HAP-1 (cell line): ENCODE results near the gene SND1.

Source experiments
- DNase-seq, 2 experiments: peaks; one replicate each; pipeline ENCODE4 v3.0.0-alpha.2; 2016 to 2020; ENCODE audit warnings: low spot score in 2 of 2
- H3K27me3 ChIP-seq: fragments of 250-450 bp; sonication (Bioruptor Pico); 2 replicates; pipeline ENCODE4 v1.5.1; 2020; ENCODE audit warnings: low read depth, mild to moderate bottlenecking, moderate library complexity
- H3K36me3 ChIP-seq: fragments of 250-450 bp; sonication (Bioruptor Pico); replicated peaks from 2 replicates; pipeline ENCODE4 v1.5.1; 2020; ENCODE audit warnings: mild to moderate bottlenecking
- H3K4me1 ChIP-seq: fragments of 250-450 bp; sonication (Bioruptor Pico); 2 replicates; pipeline ENCODE4 v1.5.1; 2020; ENCODE audit warnings: mild to moderate bottlenecking
- H3K4me3 ChIP-seq: fragments of 250-450 bp; sonication (Bioruptor Pico); 2 replicates; pipeline ENCODE4 v1.5.1; 2020; ENCODE audit warnings: mild to moderate bottlenecking, moderate library complexity
- H3K9me3 ChIP-seq: fragments of 250-450 bp; sonication (Bioruptor Pico); 2 replicates; pipeline ENCODE4 v1.5.1; 2020; ENCODE audit warnings: mild to moderate bottlenecking, moderate library complexity
- in situ Hi-C: fragments of 300-500 bp; cut with MboI; formaldehyde crosslinking; loops from 3 replicates; pipeline ENCODE4 v1.14.3; 2020; ENCODE audit warnings: low sequenced_read_pairs, inconsistent platforms, mixed read lengths

Gene SND1

GRCh38 chr7:127845522-127846214 lies 193.7 kb downstream of the SND1 start:
- no peak overlapping the region for H3K4me3 ChIP-seq
- H3K27me3 ChIP-seq: no peaks in the 10 kb centered on the region
- peaks cover 19% of the 10 kb centered on the region for H3K36me3 ChIP-seq
- no peaks in the 10 kb centered on the region for H3K9me3 ChIP-seq
- DNase-seq: no peak
- no peaks in the 10 kb centered on the region for H3K4me1 ChIP-seq
- in situ Hi-C loops: no loop called here

GRCh38 chr7:127847641-127848040 lies 195.6 kb downstream of the SND1 start:
- Histone ChIP-seq H3K36me3 (peaks cover 19% of the 10 kb centered on the region), H3K4me1 (no peaks in the 10 kb centered on the region), H3K4me3 (no peak overlapping the region), H3K9me3 (no peaks in the 10 kb centered on the region), H3K27me3 (no peaks in the 10 kb centered on the region)
- in situ Hi-C loops: no loop called here
- no peak for DNase-seq

GRCh38 chr7:127848241-127848640 lies 196.2 kb downstream of the SND1 start:
- Histone ChIP-seq H3K36me3 (peaks cover 16% of the 10 kb centered on the region), H3K4me1 (no peaks in the 10 kb centered on the region), H3K27me3 (no peaks in the 10 kb centered on the region), H3K9me3 (no peaks in the 10 kb centered on the region), H3K4me3 (no peak overlapping the region)
- no peak for DNase-seq
- in situ Hi-C loops: no loop called here

GRCh38 chr7:127850195-127850594 lies 198.2 kb downstream of the SND1 start:
- no peak for DNase-seq
- H3K4me1 ChIP-seq: peaks cover under 1% of the 10 kb centered on the region; the same call in 1 of the 2 replicates
- in situ Hi-C loops: no loop called here

GRCh38 chr7:127854383-127854782 lies 202.4 kb downstream of the SND1 start:
- Histone ChIP-seq H3K36me3 (peaks cover 6% of the 10 kb centered on the region; the same call in 1 of the 2 replicates), H3K9me3 (no peaks in the 10 kb centered on the region), H3K4me3 (no peak overlapping the region), H3K27me3 (no peaks in the 10 kb centered on the region), H3K4me1 (peaks cover 18% of the 10 kb centered on the region)
- no peak for DNase-seq
- in situ Hi-C loops: no loop called here

More at GRCh38 chr7:127850195-127850594, 198.2 kb downstream of the SND1 start:
- no peak overlapping the region for H3K4me3 ChIP-seq
- no peaks in the 10 kb centered on the region for H3K27me3 ChIP-seq
- no peaks in the 10 kb centered on the region for H3K9me3 ChIP-seq
- peaks cover 10% of the 10 kb centered on the region; the same call in 1 of the 2 replicates for H3K36me3 ChIP-seq

- Histone ChIP-seq H3K4me3 (no peak overlapping the region), H3K27me3 (no peaks in the 10 kb centered on the region), H3K4me1 (peaks cover 18% of the 10 kb centered on the region), H3K9me3 (no peaks in the 10 kb centered on the region), H3K36me3 (peaks cover 5% of the 10 kb centered on the region; the same call in 1 of the 2 replicates)
- DNase-seq: no peak
- in situ Hi-C loops: no loop called here
Measured at GRCh38 chr7:127857464-127857841, 205.5 kb downstream of the SND1 start.

GRCh38 chr7:127858091-127858914 lies 206.3 kb downstream of the SND1 start:
- in situ Hi-C loops: no loop called here
- no peaks in the 10 kb centered on the region for H3K27me3 ChIP-seq
- H3K4me3 ChIP-seq: no peak overlapping the region
- H3K9me3 ChIP-seq: no peaks in the 10 kb centered on the region
- peaks cover 18% of the 10 kb centered on the region for H3K4me1 ChIP-seq
- no peak for DNase-seq
- peaks cover 5% of the 10 kb centered on the region; the same call in 1 of the 2 replicates for H3K36me3 ChIP-seq

GRCh38 chr7:127858915-127859189 lies 206.9 kb downstream of the SND1 start:
- peaks cover 5% of the 10 kb centered on the region; the same call in 1 of the 2 replicates for H3K36me3 ChIP-seq
- H3K9me3 ChIP-seq: no peaks in the 10 kb centered on the region
- H3K27me3 ChIP-seq: no peaks in the 10 kb centered on the region
- H3K4me1 ChIP-seq: peaks cover 18% of the 10 kb centered on the region
- no peak for DNase-seq
- H3K4me3 ChIP-seq: no peak overlapping the region
- in situ Hi-C loops: no loop called here

GRCh38 chr7:127859330-127859729 lies 207.3 kb downstream of the SND1 start:
- Histone ChIP-seq H3K27me3 (no peaks in the 10 kb centered on the region), H3K4me3 (no peak overlapping the region), H3K36me3 (peaks cover 5% of the 10 kb centered on the region; the same call in 1 of the 2 replicates), H3K4me1 (peaks cover 18% of the 10 kb centered on the region), H3K9me3 (no peaks in the 10 kb centered on the region)
- DNase-seq: no peak
- in situ Hi-C loops: no loop called here

GRCh38 chr7:127862525-127862924 lies 210.5 kb downstream of the SND1 start:
- Histone ChIP-seq H3K4me3 (no peak overlapping the region), H3K36me3 (peaks cover 2% of the 10 kb centered on the region; the same call in 1 of the 2 replicates), H3K9me3 (no peaks in the 10 kb centered on the region), H3K27me3 (no peaks in the 10 kb centered on the region), H3K4me1 (peaks cover 7% of the 10 kb centered on the region; the same call in 1 of the 2 replicates)
- DNase-seq: no peak
- in situ Hi-C loops: no loop called here

- H3K36me3 ChIP-seq: peaks cover 2% of the 10 kb centered on the region; the same call in 1 of the 2 replicates
- H3K27me3 ChIP-seq: no peaks in the 10 kb centered on the region
- no peak overlapping the region for H3K4me3 ChIP-seq
- in situ Hi-C loops: no loop called here
- H3K9me3 ChIP-seq: no peaks in the 10 kb centered on the region
- H3K4me1 ChIP-seq: peaks cover 7% of the 10 kb centered on the region; the same call in 1 of the 2 replicates
- DNase-seq: no peak
Measured at GRCh38 chr7:127863082-127863481, 211.1 kb downstream of the SND1 start.

GRCh38 chr7:127865466-127865865 lies 213.5 kb downstream of the SND1 start:
- Histone ChIP-seq H3K9me3 (no peaks in the 10 kb centered on the region), H3K4me1 (peaks cover 7% of the 10 kb centered on the region; the same call in 1 of the 2 replicates), H3K36me3 (peaks cover 2% of the 10 kb centered on the region; the same call in 1 of the 2 replicates), H3K27me3 (no peaks in the 10 kb centered on the region), H3K4me3 (no peak overlapping the region)
- DNase-seq: no peak
- in situ Hi-C loops: no loop called here

- no peaks in the 10 kb centered on the region for H3K9me3 ChIP-seq
- in situ Hi-C loops: no loop called here
- DNase-seq: no peak
- no peaks in the 10 kb centered on the region for H3K27me3 ChIP-seq
- H3K4me3 ChIP-seq: no peak overlapping the region
- no peaks in the 10 kb centered on the region for H3K36me3 ChIP-seq
- peaks cover 7% of the 10 kb centered on the region; the same call in 1 of the 2 replicates for H3K4me1 ChIP-seq
Measured at GRCh38 chr7:127870231-127870907, 218.4 kb downstream of the SND1 start.

GRCh38 chr7:127871226-127871625 lies 219.2 kb downstream of the SND1 start:
- no peak overlapping the region for H3K4me3 ChIP-seq
- no peaks in the 10 kb centered on the region for H3K27me3 ChIP-seq
- no peaks in the 10 kb centered on the region for H3K36me3 ChIP-seq
- in situ Hi-C loops: no loop called here
- peaks cover 5% of the 10 kb centered on the region; the same call in 1 of the 2 replicates for H3K4me1 ChIP-seq
- H3K9me3 ChIP-seq: no peaks in the 10 kb centered on the region
- DNase-seq: no peak
